Activated CD8-positive, alpha-beta memory T cell treated with anti-CD3 and anti-CD28 coated beads for 1 hour (primary cell): ENCODE results near the gene ADAMTS8.

ENCODE experiments used
- DNase-seq, 2 donors: peaks; one replicate each; pipeline ENCODE4 v3.0.0-alpha.2; 2020; ENCODE audit warnings: low read depth in 1 of 2; ENCODE audit errors: extremely low read depth in 1 of 2

ADAMTS8 gene

DNA sequence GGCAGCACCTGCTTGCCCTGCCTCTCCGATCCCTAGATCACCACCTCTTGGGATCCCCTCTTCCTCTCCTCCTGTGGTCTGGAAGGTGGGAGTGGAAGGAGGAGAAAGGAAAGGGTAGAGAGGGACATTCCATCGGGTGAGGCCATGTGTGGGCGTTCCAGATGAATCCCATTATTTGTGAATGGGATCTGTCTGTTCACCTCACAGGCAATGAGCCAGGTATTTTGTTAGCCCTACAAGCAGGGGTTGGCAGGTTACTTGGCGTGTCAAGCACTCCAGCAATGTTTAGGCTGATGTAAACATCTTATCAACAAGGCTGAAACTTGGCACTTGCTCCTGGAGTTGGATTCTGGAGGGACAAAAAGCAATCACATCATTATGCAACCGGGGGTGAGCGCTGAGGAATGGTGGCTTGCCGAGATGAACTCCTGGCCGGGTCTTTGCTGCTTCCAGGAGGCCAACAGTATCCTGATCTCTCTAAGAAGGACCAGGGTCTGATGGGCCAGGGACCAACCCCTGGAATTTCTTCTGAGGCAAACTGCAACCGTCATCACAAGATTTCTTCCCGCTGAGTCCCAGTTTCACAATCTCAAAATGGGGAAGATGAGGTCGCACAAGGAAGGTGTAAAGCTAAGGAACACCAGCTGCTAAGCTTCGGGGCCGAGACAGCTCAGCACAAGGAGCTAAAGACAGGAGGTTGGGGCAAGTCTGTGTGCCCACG is 7.8 kb downstream of the ADAMTS8 start:
- no peak for DNase-seq

DNA sequence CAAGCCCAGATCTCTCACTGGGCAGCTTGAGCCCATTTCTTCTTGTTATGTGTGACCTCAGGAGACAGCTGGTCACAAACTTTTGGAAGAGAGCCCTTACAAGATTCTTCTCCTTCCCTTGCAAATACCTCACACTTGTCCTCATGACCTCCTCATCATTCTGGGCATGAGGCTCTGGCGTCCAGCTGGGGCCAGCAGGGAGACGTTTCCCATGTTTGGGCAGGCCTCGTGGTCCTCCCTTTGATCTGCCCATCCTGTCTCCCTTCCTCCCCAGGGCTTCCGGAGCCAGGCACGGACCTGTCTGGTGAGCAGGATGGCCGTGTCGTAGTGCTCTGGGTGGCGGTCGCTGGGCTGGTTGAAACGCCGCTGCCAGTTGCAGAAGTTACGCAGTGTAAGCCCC is 9.7 kb downstream of the ADAMTS8 start:
- DNase-seq = no peak

DNA sequence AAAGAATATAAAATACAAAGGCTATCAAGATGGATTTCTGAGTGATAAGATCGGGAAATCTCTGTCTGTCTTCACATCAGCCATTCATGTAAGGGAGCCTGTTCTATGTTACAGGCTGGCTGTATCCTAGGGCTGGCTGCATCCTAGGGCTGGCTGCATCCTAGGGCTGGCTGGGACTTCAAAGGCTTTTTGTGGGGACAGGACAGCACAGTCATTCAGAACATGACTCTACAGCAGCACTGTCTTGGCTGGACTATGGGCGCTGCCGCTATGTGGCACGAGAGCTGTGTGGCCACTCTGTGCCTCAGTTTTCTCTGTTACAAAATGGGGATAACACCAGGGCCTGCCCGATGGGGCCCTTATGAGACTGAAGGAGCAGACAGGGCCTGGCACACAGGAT is 10.2 kb downstream of the ADAMTS8 start:
- DNase-seq = no peak

DNA sequence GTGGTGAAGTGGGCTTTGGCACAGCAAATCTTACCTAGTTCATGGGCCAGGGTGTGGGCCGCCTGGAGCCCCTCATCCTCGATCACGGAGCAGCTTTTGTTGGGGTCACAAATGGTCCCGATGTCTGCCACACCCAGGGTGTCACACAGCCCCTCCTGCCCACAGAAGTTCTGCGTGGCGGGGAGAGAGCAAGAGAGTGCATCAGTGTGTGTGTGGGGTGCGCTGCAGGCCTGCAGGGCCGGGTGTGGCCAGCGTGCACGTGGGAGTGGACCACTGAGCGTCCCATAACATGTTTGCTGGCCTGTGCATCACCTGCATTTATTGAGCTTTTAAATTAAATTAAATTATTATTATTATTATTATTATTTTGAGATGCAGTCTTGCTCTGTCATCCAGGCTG is 11.5 kb downstream of the ADAMTS8 start:
- no peak for DNase-seq

DNA sequence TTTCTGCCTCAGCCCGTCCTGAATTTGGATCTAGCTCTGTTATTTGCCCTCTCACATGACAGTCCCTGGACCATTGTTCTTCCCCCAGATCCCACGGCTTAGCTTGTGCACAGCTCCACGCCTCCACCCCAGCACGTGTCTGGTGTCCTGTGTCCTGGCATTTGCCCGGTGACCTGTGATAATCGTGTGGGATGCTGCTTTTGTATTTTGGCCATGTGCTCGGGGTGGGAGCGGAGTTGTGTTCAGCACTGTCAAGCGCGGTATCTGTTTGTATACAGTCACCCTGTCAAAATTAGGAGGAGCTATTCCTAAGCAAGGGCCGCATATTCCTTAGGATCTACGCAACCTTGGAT is 11.9 kb downstream of the ADAMTS8 start:
- no peak for DNase-seq

DNA sequence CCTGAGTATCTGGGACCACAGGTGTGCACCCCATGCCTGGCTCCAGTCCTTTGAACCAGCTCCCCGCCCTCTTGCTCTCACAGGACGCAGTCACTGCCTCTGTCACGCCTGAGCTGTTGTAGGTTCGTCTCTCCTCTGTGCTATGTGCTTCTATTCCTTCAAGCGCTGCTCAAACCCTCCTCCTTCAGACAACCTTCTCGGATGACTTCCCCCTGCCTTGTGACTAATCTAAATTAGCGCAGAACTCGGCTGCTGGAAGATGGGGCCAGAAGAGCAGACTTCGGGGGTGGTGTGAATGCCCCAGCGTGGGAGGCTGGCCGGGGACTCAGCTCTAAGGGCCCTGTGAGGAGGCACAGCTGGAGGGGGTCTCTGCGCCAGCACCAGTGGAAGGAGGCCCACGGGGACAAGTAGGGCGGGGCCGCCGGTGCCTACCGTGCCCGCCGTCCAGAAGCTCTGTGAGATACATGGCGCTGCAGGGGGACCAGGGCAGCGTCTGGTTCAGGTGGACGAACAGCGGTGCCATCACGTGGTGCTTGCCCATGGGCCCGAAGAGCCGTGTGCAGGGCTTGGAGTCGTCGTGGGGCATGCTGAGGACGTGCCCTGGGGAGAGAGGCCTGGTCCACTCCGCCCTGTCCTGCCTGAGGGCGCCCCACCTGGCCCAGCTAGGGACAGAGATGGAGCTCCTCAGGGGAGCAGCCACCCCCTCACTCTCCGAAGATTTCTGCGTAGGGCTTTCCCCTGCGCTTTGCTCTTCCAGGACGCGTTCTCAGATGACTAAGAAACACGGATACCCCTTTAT is 12.5 kb downstream of the ADAMTS8 start:
- no peak for DNase-seq

DNA sequence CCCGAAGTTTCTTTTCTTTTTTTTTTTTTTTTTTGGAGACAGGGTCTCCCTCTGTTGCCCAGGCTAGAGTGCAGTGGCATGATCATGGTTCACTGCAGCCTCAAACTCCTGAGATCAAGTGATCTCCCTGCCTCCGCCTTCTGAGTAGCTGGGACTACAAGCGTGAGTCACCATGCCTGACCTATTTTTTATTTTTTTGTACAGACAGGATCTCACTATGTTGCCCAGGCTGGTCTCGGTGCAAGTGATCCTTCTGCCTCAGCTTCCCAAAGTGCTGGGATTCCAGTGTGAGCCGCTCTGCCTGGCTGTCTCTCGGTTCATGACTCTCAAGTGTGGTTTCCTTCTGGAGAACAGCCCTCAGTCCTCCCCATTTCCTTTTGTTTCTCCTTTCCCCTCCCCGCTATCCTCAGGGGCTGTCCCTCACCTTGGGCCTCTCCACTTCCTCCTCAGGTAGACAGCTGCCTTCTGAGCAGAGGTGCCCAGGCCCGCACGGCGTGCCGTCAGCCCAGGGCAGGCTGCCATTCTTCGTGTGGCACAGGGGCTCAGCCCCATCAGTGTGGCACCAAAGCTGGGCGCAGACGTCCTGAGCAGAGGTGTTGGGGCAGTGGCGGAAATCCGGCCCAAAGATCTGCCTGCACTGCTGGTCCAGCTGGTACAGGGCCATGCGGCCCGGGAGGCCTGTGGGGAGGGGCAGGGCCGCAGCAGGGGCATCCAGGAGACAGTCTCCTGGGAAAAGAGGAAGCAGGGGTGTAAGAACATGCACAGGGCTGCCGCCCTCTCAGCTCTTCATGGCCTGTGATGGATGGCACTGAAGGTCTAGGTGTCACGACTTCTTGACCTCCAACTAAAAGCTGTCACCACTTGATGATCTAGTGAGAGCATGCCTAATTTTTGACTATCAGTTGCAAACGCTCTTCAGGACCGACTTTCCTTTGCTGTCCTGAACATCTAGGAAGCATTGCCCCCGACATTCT is 14.0 kb downstream of the ADAMTS8 start:
- DNase-seq = no peak

DNA sequence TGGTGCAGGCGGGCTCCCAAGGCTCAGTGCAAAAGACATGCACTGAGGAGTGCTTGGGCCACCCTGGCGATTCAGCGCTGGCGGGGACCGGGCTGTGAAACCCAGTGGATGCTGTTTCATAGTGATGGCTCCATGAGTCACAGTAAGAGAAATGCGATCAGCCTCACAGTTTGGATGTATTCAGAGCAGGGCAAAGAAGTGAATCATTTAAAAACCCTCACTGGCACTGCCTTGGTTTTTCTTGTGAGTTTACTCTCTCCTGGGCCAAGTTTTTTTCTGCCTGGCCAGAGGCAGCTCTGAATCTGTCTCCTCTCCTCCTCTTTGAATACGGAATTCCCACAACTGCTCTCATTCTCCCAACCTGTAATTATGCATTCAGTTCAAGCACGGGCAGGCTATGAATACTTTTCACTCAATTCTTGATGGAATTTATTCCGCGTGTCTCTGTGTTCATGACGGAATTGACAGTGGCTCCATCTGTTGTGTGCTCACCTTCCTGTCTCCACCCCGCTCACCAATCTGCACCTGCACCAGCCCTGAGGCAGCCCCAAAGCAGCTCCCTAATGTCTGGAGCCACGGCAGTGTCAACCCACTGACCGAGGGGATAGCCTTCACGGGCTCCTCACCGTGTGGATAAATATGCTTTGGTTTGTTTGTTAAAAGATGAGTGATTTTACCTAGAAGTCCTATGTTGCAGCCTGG is 14.9 kb downstream of the ADAMTS8 start:
- DNase-seq = no peak

DNA sequence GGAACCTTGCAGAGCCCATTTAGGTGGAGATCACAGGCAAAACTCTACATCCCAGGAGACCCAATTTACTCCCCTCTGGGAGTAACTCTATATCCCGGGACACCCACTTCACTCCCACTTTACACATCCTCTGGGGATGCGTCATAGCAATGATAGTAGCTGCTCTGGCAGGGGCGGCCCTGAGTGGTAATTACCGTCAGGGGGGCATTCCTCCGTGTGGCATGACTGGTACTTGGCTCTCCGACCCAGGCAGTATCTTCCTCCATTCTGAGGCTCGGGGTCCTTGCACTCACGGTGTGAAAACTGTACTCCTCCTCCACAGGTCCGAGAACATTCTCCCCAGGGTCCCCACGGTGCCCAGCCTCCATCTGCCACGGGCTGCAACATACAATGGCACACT is 17.2 kb downstream of the ADAMTS8 start:
- no peak for DNase-seq

DNA sequence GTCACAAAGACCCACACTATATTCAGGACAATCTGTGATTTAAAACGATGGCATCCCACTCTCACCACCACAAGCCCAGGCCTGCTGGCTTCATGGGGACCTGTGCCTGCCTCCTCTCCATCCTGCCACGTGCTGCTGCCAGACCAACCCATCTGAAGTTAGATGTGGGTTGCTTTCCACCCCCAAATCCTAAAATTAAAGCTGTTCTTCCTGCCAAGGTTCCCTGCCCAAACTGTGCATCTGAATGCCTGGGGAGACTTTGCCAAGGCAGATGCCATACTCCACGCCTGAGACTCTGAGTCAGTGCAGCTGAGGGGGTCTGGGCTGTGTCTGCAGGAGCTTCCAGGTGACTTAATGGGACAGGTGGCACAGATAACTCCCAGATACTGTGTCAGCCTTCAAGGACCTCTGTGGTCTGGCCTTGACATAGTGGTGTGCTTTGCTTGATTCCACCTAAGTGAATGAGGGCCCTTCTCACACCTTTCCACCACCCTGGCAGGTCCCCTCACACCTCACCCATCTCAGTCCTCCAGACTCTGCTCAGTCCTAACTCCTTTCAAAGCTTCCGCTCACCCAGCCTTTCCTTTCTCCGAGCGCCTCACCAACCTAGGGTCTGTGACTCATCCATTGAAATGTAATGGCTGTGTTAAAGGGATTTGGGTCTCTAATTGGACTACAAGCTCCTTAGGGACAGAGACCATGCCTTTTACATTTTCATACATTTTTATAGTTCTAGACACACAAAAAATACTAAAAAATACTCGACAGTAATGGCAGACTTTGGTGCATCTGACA is 18.6 kb downstream of the ADAMTS8 start:
- no peak for DNase-seq

DNA sequence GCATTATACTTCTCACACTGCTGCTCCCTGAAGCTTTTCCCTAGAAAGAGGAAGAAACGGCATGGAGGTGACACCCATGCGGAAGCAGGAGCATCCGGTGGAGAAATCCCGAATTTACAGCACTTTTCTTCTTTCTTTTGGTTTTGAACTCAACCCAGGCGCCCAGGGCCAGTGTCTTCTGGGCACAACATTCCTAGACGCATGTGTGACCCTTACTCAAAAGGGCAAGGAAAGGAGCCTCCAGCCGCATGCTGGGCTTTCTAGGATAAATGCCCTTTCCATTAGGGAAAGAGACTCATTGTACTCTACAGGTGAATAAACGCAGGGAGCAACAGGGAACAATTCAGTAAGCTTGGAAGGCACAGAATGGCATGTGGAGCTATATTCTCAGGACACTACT is 19.5 kb downstream of the ADAMTS8 start:
- DNase-seq = no peak

DNA sequence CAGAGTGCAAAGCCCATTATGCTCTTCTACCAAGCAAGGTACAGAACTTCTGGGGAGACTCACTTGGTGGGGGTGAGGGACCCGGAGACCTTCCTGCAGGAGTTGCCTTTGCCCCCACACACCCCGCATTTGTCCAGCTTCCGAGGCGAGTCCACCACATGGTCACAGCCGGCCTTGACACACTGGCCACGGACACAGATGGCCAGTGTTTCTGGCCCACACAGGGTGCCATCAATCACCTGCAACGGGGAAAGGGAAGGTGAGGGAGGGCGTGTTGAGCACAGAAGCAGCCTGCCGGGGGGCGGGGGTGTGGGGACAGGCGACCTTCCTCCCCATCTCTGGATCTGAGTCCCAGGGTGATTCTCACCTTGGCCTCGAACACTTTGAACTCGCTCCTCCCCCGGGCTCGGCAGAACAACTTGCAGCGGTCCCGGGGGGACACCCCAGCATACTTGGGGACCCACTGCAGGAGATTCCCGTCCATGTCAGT is 20.0 kb downstream of the ADAMTS8 start:
- no peak for DNase-seq

DNA sequence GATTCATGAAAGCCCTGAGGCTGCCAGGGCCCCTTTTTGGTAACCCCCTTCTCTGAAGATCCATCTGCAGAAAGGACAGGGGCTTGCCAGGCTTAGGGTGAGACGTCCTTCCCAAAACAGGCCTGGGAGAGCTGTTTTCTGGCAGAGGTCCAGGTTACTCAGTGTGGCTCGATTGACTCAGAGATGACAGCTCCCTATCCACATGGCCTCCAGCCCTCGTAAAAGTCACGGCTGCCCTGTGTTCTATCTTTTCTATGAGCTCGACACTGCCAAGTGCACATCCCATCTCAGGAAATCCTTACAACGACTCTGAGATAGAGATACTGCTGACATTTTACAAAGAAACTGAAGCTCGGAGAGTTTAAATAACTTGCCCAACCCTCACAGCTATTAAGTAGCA is 20.4 kb downstream of the ADAMTS8 start:
- DNase-seq = no peak

DNA sequence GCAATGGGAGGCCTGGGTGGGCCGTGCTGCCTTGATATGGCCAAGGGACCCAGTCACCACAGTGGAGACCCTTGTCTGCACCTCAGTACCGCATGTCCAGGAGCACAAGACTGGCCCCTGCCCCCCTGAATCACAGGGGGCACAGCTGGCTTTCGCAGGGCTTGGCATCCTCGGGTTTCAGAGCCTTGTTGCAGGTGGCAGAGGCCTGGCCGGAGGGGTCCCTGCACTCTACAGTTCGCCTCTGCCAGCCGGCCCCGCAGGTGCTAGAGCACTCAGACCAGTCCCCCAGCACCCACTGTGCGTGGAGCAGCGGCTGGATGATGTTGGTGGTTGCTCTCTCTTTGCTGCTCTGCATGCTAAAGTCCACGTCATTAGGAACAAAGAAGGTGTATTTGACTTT is 23.0 kb downstream of the ADAMTS8 start:
- no peak for DNase-seq

DNA sequence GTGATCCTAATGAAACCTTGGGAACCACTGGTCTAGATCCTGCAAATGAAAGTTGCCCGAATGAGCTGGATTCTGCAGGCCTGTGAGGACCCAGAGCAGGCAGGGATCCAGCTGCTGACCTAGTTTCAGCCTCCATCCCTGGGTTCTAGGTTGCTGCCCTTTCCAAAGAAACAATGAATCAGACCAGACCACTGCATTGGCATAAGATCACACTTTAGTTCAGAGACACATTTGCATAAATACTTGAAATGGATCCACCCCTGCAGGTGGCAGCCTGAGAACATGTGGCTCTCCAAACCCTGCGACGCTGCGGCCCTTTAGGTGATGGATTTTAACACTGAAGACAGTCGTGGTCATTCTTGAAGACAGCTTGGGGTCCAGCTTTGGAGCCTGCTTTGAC is 23.7 kb downstream of the ADAMTS8 start:
- DNase-seq = no peak

DNA sequence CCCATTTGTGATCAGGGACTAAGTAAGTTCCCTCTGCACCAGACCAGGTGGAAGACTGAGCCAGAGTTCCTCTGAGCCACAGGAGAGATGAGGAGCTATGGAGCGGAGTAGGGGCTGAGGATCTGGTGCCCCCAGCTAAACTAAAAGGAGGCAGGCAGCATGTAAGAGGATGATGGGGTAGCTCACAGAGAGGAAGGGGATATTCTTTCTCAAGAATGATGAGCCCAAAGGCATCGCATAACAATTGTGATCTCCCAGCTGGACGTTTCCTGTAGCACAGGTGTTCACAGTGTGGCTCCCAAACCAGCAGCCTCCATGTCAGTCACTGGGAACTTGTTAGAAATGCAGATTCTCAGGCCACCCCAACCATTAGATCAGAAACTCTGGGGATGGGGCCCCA is 24.4 kb downstream of the ADAMTS8 start:
- DNase-seq = no peak

DNA sequence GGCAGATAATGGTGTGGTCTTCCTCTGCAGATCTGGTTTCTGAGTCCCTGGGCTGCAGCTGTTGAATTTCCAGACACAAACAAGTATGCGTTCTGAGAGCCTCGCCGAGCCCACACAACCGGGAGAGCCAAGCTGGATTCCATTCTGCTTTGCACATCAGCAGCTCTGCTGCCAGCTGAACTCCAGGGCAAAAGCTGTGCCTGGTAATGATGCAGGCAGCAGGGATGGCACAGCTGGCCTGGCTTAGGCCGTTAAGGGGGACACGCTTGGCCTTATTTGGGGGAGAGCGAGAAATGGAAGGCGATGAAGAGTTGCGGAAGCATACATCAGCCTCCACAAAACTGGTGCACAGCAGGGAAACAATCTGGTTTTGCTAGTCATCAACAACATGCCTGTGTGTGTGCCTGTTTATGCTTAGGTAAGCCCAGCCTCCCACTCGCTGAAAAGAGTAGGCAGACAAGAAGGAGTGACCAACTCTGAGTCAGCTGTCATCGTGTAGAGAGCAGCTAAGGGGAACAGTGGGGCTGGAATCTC is 25.1 kb downstream of the ADAMTS8 start:
- DNase-seq = no peak

DNA sequence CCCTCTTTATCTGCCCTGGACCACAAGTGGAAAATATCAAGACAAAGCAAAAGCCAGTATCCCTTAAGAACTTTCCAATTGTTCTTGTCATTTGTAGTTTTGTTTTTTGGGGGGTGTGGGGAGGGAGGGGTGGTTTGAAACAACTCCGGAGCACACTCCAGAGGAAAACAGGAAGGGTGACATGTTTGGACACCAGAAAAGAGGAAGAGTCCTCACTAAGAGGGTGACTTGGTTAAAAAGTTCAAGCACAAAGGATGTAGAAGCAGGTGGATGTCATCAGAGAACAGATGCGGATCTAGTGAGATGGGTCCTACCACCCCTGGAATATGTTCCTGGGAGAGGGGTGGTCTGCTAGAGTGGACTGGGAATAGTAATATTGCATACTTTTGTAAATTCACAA is 25.8 kb downstream of the ADAMTS8 start:
- no peak for DNase-seq

DNA sequence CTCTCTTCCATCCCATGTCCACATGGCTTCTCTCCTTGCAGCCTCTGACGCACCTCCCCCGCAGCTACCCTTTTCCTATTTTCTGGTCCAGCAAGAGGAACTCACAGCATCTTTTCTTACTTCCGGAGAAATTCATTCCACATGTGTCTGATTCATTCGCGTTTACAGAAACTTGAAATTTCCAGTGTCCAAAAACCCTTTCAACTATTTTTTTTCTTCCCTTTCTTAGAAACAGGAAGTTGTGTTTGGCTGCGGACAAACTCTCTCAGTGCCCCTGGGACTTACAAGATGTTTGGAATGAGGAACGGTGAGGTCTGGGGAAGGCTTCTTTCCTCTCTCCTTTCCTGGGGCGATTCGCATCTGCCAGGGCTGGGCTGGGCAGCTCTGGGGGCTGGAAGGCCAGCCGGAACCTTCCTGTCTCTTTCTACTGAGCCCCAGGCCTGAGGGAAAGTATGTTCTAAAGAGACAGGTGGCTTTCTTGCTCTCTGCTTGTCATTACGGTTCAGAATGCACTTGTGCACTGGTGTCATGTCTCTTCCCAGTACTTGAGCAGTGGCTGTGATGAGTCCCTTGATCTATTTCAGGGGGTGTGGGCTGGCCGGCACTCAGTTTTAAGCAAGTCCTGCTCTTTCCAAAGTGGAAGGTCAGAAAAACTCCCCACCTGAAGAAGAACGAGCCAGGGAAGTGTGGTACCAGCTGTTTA is 27.5 kb downstream of the ADAMTS8 start:
- DNase-seq = no peak
